Stimulated activated CD4-positive, alpha-beta T cell treated with anti-CD3 and anti-CD28 coated beads, Interleukin-12 subunit alpha, Interleukin-12 subunit beta, amount 100 ng/mL, for 24 hours (primary cell): ENCODE results near the gene PRR16.

Experiments
- DNase-seq, 2 experiments: peaks; one replicate each; pipeline ENCODE4 v3.0.0-alpha.2; 2020; ENCODE audit warnings: low read depth in 2 of 2

PRR16 gene

DNA sequence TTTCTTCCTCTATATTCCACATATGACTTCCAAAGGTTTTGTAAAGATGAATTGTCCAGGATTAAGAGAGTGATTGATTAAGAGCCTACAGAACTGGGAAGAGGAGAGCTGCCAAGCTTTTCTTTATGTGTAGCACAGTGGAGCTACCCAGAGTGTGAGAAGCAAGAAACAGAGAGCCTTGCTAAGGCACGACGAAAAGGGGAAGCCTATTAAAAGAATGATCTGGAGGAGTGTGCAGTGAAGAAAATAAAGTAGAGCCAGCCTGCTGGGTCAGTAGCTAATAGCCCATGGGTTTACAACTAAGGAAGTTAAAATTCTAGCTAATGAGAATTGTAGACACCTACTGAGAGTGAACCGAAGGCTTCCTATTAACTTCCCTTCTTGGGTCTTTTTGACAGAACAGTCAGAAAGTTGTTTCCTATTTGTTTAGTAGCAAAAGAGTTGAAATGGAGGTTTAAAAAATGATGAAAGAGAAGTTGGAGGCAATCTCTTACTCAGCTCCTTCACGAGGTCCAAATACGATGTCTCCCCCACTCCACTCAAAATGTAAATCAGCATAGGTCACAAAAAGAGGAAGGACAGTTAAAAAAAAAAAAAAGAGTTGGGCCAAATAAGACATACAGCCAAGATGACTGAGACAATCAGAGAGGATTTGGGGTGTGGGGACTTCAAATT lies 957 bp upstream of the PRR16 start:
- no peak for DNase-seq

DNA sequence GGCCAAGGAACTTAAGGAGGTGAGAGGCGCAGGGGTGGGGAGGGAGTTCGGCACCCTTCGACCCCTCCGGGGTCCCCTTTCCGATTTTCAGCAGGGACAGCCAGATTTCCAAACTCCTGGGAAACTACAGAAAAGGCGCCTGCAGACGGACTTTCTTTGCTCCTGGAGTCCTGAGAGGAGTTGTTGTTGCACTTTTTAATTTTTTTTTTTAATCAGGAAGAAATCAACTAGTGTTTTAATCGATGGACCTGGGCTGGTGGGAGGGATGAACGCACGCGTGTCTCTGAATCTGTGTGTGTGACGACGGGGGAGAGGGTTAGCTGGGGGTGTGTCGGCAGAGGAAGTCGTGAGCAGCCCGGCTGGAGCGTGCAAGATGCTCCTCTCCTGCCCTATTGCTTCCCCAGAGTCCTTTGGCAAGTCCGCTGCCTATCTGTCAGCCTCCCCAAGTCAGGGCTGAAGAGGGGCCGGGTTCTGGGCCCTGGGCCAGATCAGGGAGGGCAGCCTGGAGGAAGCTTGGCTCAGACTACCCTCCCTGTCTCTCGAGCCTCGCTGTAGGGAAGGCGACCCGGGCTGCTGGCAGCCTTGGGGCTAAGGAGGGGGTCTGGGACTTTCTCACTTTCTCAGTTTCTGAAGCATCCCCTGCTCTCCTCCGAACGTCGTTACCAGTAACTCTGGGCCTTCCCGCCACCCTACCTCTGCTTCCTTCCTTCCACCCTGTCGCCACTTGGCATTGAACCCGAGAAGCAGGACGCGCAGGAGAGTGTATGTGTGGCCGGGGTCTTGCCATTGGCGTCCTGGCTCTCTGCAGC lies 731 bp downstream of the PRR16 start:
- DNase-seq, result no peak

DNA sequence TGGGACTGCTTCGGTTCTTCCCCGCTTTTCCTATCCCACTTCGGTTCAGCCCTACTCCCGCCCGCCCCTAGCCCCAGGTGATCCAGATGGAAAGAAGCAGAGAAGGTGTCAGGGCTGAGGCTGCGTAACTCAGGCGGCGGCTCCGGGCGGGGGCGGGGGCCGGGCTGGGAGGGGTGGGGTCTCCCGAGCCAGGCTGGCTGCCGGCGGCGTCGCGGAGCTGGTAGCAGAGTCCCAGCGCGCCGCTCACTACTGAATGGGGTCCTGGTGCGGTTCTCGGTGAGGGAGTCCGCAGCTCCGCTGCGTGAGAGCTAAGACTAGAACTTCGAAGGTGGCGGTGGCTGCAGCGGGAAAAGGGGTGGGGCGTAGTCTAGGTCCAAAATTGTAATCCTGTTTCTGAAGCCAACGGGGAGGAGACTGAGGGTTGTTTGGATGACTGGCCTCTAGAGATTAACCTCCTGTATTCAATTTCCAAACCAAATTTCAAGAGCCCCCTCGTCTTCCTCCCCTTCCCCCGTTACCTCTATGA lies 1.4 kb downstream of the PRR16 start:
- DNase-seq, result no peak

DNA sequence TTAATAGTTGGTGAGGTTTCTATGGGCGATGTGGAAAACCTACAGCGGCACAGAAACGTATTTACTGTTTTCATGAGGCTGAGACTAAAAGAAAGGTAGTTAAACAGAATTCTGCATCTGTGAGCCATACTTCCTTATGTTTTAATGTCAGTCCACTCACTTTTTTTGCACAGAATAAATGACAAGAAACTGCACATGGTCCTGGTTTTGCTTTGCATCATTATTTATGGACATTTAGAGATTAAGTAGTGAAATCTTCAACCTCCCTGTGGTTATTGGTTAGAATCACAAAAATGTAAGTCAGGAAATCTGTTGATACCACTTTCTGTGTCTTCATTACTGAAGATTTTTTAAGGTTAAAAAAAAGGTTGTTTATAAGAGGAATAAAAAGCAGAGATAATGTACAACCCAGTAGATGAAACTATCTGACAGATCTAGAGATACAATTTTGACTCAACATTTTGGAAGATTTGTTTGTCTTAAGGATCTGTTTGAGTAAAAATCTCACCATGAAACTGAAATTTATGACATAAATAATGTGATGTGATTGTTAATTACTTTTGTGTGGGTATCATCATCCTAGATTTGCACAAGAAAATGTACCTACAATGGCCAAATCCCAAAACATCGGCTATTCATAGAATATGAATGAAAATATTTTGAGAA lies 2.4 kb downstream of the PRR16 start:
- DNase-seq, result no peak

DNA sequence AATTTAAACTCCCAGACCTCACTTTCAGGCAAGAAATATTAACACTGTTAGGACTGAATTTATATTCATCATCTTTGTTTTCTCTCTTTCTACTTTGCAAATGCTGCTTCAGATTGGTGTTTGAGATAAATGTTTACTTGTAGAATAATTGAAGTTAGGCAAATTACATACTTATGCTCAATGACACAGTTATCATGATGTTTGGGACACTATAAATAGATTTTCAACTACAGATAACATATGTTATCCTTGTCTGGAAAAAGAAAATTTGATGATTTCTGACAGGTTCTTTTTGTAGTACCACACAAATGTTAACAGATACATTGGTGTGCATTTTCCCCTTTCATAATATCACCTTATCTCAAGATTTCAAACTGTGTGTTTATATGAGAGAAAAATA lies 7.9 kb downstream of the PRR16 start:
- DNase-seq, result no peak

DNA sequence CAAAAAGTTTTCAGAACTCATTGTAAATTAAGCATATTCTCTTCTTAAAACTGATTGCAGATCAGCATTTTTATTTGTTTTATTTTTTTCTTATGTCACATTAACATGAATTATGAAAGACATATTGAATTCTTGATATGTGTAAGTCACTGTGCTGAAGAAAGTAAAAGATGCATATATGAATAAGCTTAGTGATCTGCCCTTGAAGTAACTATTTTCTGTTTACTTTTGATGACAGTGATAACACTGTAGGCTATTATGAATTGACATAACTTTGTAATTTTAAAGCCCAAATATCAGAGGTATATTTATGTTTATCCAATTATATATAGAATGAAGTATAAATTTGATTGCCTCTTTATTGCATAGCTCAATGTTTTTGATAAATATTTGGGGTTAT lies 8.8 kb downstream of the PRR16 start:
- no peak for DNase-seq

DNA sequence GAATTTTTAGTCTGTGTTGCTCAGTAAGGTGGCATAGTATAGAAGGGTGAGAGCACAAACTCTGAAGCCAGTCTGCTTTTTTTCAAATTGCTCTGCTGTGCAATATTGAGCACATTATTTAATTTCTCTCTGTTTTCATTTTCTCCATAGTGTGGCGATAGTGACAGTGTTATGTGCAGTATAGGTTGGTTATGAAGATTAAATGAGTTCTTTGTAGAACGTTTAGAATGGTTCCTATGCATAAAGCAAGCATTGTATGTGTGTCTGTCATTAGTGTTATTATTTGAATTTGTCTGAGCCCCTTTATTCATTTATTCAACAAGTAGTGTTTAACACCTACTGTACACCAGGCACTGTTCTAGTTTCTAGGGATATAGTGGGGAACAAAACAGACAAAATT lies 9.2 kb downstream of the PRR16 start:
- no peak for DNase-seq

DNA sequence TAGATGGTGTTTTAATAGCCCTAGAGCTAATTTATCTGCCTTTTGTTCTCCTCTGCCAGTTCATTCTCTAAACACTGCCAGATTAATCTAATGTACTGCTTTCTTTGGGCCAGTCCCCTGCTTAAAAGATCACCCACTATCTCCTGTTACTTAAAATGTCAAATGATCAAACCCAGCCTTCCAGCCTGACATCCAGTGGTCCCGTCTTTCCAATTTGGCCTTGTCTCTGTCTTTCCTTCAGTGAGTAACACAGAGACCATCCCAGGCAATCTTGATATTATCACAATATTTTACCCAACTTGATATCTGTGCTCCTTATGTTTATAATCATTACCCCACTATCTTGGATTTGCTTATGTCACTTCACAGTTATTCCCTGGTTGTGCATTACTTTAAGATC lies 12.0 kb downstream of the PRR16 start:
- no peak for DNase-seq

DNA sequence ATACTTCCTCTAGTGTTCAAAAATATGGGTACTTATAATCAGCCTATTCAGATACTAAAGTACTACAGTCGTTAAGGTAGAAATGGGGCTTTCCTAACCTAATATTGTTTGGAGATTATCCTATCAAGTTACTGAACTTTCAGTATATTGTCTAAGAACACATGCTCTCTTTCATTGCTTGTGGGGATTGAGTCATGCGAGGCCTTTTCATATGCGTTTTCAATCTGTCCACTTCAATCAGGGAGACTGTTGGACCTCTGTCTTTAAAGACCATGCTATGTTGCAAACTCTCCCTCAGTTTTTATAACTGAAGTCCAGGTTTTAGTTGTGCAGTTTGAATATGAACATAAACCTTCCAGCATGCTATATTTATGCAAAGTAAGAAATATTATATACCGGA lies 15.0 kb downstream of the PRR16 start:
- DNase-seq, result no peak

DNA sequence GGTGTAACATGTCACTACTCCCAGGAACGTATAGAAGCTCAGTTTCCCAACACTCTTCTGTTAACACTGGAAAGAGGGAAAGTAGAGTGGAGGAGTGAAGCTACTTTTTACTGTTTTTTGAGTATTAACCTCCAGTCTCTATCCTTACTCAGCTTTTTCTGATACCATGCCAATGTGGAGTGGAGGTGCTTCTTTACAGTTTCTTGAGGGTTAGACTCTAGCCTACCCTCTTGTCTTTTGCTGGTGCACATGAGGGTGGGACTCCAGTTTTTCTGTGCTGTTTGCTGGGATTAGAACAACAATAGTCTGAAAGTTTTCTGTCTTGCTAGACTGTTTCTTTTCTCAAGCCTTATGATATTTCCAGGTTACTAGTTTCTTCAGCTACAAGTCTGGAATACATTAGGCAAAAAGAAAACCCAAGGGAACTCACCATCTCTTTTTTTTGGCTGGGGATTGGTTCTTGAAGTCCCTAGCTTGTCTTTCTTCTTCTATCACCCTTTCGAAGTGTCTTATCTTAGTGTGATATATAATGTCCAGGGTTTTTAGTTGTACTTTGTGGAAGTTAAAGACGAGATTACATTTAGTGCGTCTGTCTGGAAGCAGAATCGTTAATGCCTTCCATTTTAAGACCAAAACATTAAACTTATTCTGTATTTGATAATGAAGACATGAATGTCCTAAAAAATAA lies 35.9 kb downstream of the PRR16 start:
- no peak for DNase-seq

DNA sequence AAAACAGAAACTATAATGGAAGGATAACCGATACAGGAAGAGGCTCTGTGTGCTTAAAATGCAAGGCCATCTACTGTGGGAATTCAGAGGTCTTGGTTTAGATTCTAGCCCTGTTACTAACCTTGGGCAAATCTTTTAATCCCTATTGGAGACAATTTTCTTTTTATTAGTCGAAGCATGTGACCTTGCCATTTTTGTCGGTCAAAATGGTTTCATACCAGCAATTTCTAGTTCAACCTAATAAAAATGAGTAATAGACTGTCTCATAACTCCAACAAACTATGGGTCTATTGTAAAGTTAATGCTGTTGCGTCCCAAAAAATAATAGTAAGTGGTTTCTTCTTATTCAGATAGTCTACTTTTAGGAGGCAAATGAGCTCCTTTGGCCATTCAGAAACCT lies 38.4 kb downstream of the PRR16 start:
- no peak for DNase-seq

DNA sequence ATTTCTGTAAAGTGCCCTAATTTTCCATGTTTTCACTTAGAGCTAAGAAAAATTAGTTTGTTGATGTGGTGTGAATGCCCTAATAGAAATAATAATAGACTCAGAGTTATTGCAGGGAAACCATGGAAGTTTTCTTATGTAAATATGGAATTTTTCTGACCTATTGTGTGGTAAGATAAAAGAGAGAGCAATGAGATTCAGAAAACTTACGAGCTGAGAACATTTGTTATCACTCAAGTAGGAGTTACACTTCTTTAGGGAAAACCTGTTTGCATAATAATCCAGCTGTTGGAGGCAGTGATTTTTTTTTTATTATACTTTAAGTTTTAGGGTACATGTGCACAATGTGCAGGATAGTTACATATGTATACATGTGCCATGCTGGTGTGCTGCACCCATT lies 39.2 kb downstream of the PRR16 start:
- DNase-seq, result no peak

DNA sequence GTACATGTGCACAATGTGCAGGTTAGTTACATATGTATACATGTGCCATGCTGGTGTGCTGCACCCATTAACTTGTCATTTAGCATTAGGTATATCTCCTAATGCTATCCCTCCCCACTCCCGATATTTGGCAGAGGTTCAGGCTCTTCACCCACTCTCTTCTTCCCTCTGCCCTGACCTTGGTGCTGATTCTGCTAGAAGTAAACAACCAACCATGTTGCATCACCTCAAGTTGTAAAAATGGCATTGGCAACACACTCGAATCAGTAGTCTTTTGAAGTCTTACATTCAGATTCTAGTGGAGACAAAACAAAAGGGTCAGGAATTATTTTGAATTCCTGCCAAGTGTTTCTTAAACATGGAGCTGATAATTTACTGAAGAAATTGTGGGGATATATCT lies 40.0 kb downstream of the PRR16 start:
- no peak for DNase-seq

DNA sequence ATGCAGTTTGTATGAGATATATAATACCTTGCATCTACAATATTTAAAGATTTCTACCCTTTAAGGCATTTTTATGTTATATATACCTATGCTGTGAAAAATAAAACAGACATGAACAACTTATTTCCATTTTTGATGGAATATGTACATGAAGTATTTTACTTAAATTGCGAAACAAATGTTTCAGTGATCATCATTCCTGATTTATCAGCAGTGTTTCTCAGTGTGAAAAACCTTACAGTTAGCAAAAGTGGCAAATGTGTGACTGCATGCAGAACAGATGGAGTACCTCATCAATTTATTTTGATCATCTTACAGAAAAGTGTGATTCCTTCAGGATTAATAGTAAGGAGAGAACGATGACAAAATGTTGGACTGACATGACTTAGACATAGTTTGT lies 43.1 kb downstream of the PRR16 start:
- no peak for DNase-seq

DNA sequence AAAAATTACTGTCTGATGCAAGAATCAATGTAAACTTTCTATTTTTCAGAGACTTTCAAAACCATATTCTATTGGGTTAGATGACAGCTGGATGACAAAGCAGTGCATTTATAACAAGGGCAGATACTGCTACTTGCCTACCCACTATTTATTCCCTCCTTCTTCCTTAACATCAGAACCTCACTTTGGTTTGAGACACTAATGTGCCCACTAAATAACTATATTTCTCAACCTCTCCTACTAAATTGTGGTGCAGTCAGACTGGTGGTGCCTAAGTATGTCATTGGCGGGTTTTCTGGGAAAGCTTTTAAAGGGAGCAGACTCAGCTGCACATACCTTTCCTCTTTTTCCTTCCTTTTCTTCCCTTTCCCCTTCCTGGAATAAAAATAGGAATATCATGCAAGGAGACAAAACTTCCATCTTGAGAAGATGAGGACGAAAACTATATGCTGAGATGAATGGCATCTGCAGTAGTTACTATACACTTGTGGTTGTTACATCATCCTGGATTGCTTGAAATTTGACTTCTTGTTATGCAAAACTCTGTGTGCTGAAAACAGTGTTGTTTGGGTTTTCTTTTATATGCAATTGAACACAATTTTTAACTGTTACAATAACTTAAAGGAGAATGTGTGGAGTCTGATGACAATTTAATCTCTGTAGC lies 43.8 kb downstream of the PRR16 start:
- no peak for DNase-seq

DNA sequence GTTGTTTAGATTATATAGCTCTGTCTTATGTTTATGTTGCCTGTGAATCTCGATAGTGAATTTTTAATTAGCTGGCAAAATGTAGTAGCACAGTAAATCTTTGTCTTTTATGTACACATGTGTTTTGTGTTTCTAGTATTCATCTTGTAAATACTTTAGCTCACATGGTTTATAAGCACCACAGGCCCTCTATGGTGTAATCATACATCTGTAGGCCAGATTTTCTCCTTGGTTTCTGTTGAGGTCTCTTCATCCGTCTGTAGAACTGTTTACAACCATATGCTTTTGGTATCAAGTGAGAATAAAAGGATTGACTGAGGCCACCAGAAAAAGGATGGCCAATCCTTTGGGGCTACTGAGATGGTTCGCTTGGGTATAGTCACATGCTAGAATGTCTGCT lies 45.0 kb downstream of the PRR16 start:
- no peak for DNase-seq

DNA sequence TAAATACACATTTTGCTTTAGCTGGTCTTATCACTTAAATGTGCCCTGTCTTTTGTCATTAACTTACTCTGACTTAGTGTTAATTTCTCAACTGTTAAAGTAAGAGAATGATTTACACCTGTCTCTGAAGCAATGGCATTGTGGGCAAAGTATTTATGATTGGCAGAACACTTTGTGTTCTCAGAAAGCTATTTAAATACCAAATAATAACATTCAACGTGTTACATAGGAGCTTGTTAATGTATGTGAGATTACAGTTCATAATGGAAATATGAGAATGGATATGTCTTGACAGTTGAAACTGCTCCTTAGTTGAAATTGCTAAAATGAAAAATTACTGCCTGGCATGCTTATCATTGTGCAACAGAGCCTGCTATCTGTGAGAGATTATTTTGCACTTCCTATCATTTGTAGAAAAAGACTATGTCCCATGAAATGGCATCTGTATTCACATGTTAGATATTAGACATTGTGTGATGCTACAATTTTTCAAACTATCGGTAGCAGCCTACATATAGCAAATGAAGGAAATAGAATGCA lies 46.1 kb downstream of the PRR16 start:
- DNase-seq, result no peak

DNA sequence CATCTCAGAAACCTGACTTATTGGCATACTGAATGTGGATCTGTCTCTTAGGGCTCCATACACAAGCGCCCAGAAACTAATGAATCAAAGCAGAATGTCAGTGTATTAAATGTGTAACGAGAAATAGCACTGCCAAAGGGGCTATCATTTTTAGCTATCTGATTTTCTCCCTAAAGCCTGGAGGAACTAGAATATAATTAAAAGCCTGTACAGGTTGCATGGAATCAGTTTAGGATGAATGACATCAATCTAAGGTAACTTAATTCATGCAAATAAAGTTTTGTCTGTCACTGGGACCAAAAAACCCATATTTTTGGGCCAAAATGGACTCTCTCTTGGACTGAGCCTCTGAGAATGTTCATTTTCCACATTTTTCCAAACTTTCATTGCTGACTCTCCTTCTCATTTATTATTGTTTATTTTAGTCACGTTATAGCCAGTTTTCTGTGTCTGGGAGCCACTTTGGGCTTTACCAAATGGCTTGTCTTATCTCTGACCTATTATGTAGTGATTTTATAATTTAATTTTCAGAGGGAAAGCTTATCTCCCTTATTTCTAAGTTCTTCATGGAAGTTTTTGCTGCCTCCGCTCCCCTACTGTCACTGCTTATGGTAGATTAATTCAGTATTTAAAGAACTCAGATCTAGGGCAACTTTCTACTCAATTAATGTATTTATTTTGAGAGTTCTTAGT lies 47.0 kb downstream of the PRR16 start:
- DNase-seq, result no peak

DNA sequence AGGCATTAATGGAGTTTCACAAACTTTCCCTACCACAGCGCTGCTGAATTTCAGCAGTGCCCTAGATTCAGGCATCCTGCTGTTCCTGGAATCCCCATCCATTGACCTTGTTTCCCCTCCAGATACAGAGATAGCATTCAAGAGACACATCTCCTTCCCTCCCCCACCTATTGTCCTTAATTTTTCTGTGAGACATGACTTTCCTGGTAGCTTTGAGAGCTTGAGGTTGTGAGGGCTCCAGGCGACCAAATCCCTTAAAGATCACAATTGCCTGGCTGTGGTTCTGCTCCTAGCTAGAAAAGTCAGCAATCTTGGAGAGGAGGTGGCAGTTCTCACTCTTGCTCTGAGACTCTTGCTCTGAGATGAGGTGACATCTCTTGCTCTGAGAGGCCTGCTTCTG lies 48.0 kb downstream of the PRR16 start:
- DNase-seq, result no peak

DNA sequence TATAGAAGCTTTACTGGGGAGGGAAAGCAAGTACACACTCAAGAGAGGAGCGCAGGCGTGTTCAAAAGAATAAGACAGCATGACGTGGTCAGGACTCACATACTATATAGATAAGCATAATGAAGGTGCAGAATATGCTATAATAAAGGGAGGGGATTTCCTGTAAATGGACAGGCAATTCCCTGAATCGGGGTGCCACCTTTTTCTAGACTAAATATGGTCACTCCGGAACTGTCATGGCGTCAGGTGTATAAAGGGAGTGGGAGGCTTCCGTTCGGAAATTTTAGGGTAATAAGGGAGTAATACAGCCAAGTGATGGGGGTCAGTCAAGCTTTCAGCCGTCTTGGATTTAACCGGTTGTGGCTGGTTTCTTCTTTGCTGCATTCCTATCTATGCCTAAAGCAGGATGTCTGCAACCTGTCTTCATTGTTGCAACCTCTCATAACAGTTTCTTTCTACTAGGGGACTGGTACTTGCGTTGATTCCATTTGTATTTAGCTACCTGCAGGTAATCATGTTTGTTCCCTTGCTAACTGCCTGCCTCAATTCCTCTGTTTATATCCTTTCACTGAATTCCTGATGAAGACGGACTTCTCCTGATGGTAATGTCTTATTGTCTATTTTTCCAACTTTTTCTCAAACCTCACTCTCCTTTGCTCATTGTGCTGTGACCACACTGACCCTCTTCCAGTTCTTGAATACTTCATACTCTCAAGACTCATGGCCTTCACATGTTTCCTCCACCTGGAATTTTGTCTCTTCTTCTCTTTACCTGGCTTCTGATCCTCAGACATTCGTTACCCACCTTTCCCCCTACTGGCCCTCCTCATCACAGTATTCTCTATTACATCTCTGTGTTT lies 48.9 kb downstream of the PRR16 start:
- DNase-seq, result no peak
